Activated naive CD4-positive, alpha-beta T cell treated with anti-CD3 and anti-CD28 coated beads, Interleukin-2, amount 50 U/mL, for 72 hours (primary cell): ENCODE results near the gene GBP4. TPM values are rescaled to one million over a fixed set of nuclear protein-coding genes. Genes with fewer than 3 reads are reported as not detected.
"Not testable (repeated sequence)": the region's sequence is repeated elsewhere in the genome, so short reads cannot be mapped to it uniquely, and the experiment has no call there.

Experiments used
- ATAC-seq, 2 donors: fragments of 150-1000 bp; cut with Tn5 transposase; 2 replicates each; pipeline ENCODE4 v1.10.0; 2021; ENCODE audit warnings: mild to moderate bottlenecking in 2 of 2, moderate library complexity in 2 of 2
- DNase-seq, 2 donors: peaks; one replicate each; pipeline ENCODE4 v3.0.0; 2021 to 2022; ENCODE audit warnings: low spot score in 2 of 2
- H3K27ac Mint-ChIP-seq, 2 donors: one replicate each; pipeline ENCODE4 v1.8.0; 2022; ENCODE audit warnings: mild to moderate bottlenecking in 2 of 2, mixed read lengths in 2 of 2
- H3K36me3 Mint-ChIP-seq, 2 donors: one replicate each; pipeline ENCODE4 v1.8.0; 2022; ENCODE audit warnings: mixed read lengths in 2 of 2
- H3K9me3 Mint-ChIP-seq, 2 donors: one replicate each; pipeline ENCODE4 v1.8.0; 2022; ENCODE audit warnings: mixed read lengths in 2 of 2
- total RNA-seq, 2 donors: library from RNA; stranded (reverse); gene quantifications; one replicate each; pipeline ENCODE4 v1.2.3, GENCODE V29; 2022

GBP4 gene
- 10 to 100 TPM; 32.5 to 37.2 TPM for total RNA-seq

DNA sequence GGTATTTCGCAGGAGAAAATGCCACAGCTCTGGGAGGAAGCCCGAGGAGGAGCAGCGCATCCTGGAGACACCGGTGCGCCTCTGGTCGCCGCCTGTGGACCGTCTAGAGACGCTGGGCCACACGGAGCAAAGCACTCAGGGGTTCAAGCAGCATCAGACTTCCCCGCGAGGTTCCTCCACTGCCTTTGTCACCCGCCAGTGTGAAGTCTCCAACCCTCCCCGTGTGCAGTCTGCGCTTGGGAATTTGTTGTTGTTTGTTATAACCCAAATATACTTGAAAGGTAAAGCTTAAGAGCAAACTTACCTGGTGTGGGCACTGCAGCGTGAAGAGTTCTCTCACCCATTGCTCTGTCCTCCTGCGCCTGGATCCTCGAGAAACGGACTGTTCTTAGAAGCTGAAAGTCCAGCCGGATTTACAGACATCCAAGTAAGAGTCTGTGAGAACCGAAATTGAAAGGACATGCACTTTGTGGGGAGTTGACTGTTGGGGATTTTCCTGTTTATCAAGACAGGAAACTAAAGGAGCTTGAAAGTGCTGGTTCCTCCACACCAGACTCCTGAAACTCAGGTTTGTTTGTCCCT lies at the start of gene GBP4:
GBP4 (minus strand) TSS at position 452 of the 582 bp plus-strand sequence; CDS start at position 344, 108 bp downstream.
- ATAC-seq (peak; percentile 65 to 74), DNase-seq (peak; percentile 45 to 62)
- Mint-ChIP-seq H3K27ac (peak within 1 kb of the TSS; percentile 99), H3K9me3 (no peaks in the 10 kb centered on the region), H3K36me3 (peaks cover 26 to 34% of the 10 kb centered on the region in 2 donors)

- H3K36me3 Mint-ChIP-seq: peaks cover 53 to 61% of the 10 kb centered on the region in 2 donors
- DNase-seq (no peak), ATAC-seq (no peak)
- peaks cover 11 to 24% of the 10 kb centered on the region in 2 donors for H3K9me3 Mint-ChIP-seq
- H3K27ac Mint-ChIP-seq: no peak overlapping the region
Measured at GRCh38 chr1:89243046-89243445, 44.3 kb upstream of the GBP4 start.

DNA sequence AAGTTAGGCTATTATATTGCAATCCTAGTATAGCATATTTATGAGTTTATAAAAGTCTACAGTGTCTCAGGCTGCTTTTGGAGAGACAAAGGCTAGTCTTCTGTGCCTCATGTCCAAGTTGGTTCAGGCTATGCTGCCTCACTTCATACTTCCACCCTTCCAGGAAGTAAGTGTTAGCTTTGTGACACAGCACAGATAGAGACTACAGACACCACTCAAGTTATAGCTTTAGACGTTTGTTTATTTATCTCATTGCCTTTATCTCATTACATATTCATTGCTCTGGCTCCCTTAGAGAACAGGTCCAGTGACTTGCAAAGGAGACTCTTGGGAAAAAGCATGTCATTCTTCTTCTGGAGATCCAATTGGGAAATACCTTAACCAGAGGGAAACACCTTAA lies 22.6 kb upstream of the GBP4 start:
- H3K9me3 Mint-ChIP-seq: peaks cover 15 to 18% of the 10 kb centered on the region in 2 donors
- H3K27ac Mint-ChIP-seq: no peak overlapping the region
- ATAC-seq: no peak
- DNase-seq: no peak
- peaks cover 24 to 33% of the 10 kb centered on the region in 2 donors for H3K36me3 Mint-ChIP-seq

GRCh38 chr1:89219851-89220250 lies 21.1 kb upstream of the GBP4 start:
- not testable (repeated sequence) for DNase-seq, H3K27ac Mint-ChIP-seq, ATAC-seq
- peaks cover 16 to 21% of the 10 kb centered on the region in 2 donors for H3K36me3 Mint-ChIP-seq
- H3K9me3 Mint-ChIP-seq: peaks cover 10 to 12% of the 10 kb centered on the region in 2 donors

GRCh38 chr1:89218941-89219340 lies 20.2 kb upstream of the GBP4 start:
- not testable (repeated sequence) for DNase-seq, H3K27ac Mint-ChIP-seq, ATAC-seq
- H3K36me3 Mint-ChIP-seq: peaks cover 14 to 18% of the 10 kb centered on the region in 2 donors
- peaks cover 9 to 10% of the 10 kb centered on the region in 2 donors for H3K9me3 Mint-ChIP-seq

- peaks cover 6 to 22% of the 10 kb centered on the region in 2 donors for H3K9me3 Mint-ChIP-seq
- DNase-seq (no peak), ATAC-seq (no peak)
- no peak overlapping the region for H3K27ac Mint-ChIP-seq
- H3K36me3 Mint-ChIP-seq: peaks cover 11 to 29% of the 10 kb centered on the region in 2 donors
Measured at GRCh38 chr1:89213347-89213746, 14.6 kb upstream of the GBP4 start.

GRCh38 chr1:89211035-89211634 lies 12.4 kb upstream of the GBP4 start:
- ATAC-seq (no peak), DNase-seq (no peak)
- peaks cover 5 to 26% of the 10 kb centered on the region in 2 donors for H3K36me3 Mint-ChIP-seq
- H3K27ac Mint-ChIP-seq: no peak overlapping the region
- H3K9me3 Mint-ChIP-seq: peaks cover 3 to 26% of the 10 kb centered on the region in 2 donors

DNA sequence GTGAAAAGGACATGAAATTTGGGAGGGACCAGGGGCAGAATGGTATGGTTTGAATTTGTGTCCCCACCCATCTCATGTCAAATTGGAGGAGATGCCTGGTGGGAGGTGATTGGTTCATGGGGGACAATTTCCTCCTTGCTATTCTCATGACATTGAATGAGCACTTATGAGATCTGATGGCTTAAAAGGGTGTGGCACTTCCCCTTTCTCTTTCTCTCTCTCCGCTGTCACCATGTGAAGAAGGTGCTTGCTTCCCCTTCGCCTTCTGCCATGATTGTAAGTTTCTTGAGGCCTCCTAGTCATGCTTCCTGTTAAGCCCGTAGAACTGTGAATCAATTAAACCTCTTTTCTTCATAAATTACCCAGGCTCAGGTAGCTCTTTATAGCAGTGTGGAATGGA lies 7.6 kb upstream of the GBP4 start:
- ATAC-seq (no peak), DNase-seq (no peak)
- Mint-ChIP-seq H3K9me3 (peaks cover 16 to 31% of the 10 kb centered on the region in 2 donors), H3K36me3 (peaks cover 21 to 44% of the 10 kb centered on the region in 2 donors), H3K27ac (no peak overlapping the region)

GRCh38 chr1:89203166-89203565 lies 4.4 kb upstream of the GBP4 start:
- peaks cover 16 to 18% of the 10 kb centered on the region in 2 donors for H3K9me3 Mint-ChIP-seq
- H3K27ac Mint-ChIP-seq: no peak overlapping the region
- DNase-seq (no peak), ATAC-seq (peak in 1 of 2 donors; percentile 37)
- peaks cover 33 to 41% of the 10 kb centered on the region in 2 donors for H3K36me3 Mint-ChIP-seq

DNA sequence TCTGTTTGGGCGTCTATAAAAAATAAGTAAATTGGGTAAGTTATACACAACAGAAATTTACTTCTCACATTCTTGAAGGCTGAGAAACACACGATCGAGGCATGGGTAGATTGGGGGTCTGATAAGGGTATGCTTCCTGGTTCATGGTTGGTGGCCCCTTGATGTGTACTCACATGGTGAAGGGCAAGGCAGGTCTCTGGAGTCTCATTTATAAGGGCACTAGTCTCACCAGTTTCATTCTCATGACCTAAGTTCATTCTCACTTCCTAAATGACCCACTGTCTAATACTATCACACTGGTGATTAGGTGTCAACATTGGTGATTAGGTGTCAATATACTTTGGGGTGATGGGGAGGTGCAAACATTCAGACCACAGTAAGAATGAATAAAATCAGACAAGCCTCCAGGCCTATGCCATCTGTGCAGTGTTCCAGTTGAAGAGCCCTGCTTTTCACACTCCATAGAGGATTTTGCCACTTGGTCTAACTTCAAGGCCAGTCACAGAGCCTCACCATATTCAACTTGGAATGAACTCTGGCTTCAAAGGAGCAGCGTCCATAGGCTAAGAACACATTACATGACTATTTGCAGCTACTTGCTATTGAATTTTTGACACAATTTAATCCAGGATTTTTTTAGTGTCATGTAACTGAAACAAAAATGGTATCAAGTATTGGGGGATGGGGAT lies 2.5 kb upstream of the GBP4 start:
- H3K36me3 Mint-ChIP-seq: peaks cover 35 to 37% of the 10 kb centered on the region in 2 donors
- H3K27ac Mint-ChIP-seq: peak overlapping the region; percentile 99
- DNase-seq: no peak
- peak in 1 of 2 donors; percentile 15 for ATAC-seq
- H3K9me3 Mint-ChIP-seq: peaks cover 9 to 13% of the 10 kb centered on the region in 2 donors

DNA sequence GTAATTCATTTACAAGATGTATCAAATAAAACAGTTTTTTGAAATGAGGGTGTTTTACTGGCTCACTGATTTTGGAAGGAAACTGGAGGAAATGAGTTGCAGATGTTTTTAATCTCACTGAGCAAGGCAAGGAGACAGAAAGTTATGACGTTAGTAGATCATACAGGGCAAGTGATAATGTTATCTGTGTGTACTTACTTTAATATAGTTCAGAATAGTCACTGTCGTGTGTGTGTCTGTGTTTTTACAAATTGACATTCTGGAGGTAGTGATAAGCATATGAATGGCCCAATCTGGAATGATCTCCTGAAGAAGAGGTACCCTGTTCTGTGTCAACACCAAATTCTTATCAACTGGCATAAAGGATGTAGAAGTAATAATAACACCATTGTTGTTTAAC lies 1.9 kb upstream of the GBP4 start:
- DNase-seq (no peak), ATAC-seq (peak; percentile 56 to 68)
- peaks cover 8 to 13% of the 10 kb centered on the region in 2 donors for H3K9me3 Mint-ChIP-seq
- peaks cover 35 to 38% of the 10 kb centered on the region in 2 donors for H3K36me3 Mint-ChIP-seq
- H3K27ac Mint-ChIP-seq: peak overlapping the region; percentile 99

- peaks cover 33 to 42% of the 10 kb centered on the region in 2 donors for H3K36me3 Mint-ChIP-seq
- no peak for ATAC-seq
- H3K9me3 Mint-ChIP-seq: peaks cover 7 to 8% of the 10 kb centered on the region in 2 donors
- peak overlapping the region; percentile 99 for H3K27ac Mint-ChIP-seq
- DNase-seq: no peak
Measured at GRCh38 chr1:89199525-89200031, 836 bp upstream of the GBP4 start.

- DNase-seq (no peak), ATAC-seq (peak; percentile 3 to 17)
- H3K27ac Mint-ChIP-seq: peak overlapping the region; percentile 99
- peaks cover 26 to 33% of the 10 kb centered on the region in 2 donors for H3K36me3 Mint-ChIP-seq
- no peaks in the 10 kb centered on the region for H3K9me3 Mint-ChIP-seq
Measured at GRCh38 chr1:89198081-89198480, 661 bp downstream of the GBP4 start.

DNA sequence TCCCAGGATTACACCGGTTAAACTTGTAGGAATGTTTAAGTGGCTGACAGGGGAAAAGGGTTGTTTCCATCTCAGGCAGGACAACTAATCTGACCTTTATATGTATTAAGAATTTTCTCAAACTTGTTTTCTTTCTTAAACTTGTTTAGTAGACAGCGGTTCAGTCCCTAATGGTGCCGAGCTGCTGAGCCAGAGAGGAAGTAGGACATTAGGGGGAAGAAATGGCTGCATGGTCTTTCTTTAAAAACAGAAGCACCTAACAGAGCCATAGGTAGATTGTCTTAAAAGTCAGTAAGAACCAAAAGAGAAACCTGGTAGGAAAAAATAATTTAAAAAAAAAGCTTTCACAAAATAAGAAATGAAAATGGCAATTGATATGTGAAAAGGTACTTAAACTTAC lies 3.3 kb downstream of the GBP4 start:
- H3K27ac Mint-ChIP-seq: peak overlapping the region; percentile 8 to 76
- no peak for DNase-seq
- peaks cover 30 to 46% of the 10 kb centered on the region in 2 donors for H3K36me3 Mint-ChIP-seq
- no peaks in the 10 kb centered on the region for H3K9me3 Mint-ChIP-seq
- ATAC-seq: no peak

DNA sequence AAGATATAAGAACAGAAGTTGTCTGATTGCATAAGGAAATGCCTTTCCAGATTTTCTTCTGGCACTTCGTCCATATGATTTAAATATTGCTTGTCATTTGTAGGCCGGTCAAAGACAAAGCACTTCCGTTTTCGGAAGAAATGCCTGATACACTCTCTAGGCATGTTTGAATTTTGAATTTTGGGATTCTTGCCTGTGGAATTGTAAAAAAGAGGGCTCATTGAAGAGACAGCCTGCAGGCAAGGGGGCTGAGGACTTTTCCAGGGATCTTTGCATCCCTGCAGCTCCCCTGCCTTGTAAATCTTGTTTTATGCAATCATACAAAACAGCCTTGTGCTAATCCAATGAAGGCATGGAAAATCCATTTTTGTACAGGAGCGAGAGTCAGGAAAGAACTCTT lies 7.4 kb downstream of the GBP4 start:
- ATAC-seq: no peak
- peaks cover 19 to 71% of the 10 kb centered on the region in 2 donors for H3K36me3 Mint-ChIP-seq

DNA sequence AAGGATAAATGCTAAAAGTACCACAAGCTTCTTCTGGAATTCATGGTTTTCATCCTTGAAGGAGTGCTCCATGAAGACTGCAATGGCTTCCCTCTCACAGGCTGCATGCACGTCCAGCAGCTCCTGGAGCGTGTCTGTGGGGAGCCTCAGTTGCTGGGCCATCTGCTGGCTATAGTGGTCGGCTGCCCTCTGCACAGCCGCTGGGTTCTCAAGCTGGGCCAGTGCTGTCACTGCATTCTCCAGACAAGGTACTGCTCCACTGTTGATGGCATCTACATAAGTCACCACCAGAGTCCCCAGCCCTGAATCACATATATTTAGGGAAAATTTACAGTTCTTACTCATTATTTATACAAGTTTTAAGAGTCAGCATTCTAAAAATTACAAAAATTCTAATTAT lies 8.7 kb downstream of the GBP4 start:
- DNase-seq (no peak), ATAC-seq (no peak)
- Mint-ChIP-seq H3K27ac (no peak overlapping the region), H3K9me3 (no peaks in the 10 kb centered on the region), H3K36me3 (peaks cover 15 to 75% of the 10 kb centered on the region in 2 donors)

More for the DNA sequence above, 7.4 kb downstream of the GBP4 start:
- DNase-seq: no peak
- Mint-ChIP-seq H3K27ac (no peak overlapping the region), H3K9me3 (no peaks in the 10 kb centered on the region)

GRCh38 chr1:89179343-89179742 lies 19.4 kb downstream of the GBP4 start:
- Mint-ChIP-seq H3K27ac (no peak overlapping the region), H3K36me3 (peaks cover 17 to 28% of the 10 kb centered on the region in 2 donors), H3K9me3 (no peaks in the 10 kb centered on the region)
- no peak for DNase-seq
- ATAC-seq: no peak
